ENCODE measurements around the gene LRRFIP1.

GRCh38 chr2:237695201-237695780, 67.9 kb downstream of the LRRFIP1 start:
- TF ChIP-seq CTCF (IDR thresholded peaks at IDR 0.05) (no peak), EP300 (IDR thresholded peaks at IDR 0.05) (no peak), POLR2A (IDR thresholded peaks at IDR 0.05) (no peak)

Data from ovary (tissue), 3 donors.